ENCODE data around the gene XYLT1.

GRCh38 chr16:17445421-17445820, 25.3 kb downstream of the XYLT1 start:
- TF ChIP-seq ZFP30 (CRISPR knock-in tag; IDR thresholded peaks at IDR 0.05): no peak
- TF ChIP-seq CREB5 (CRISPR knock-in tag; IDR thresholded peaks at IDR 0.05; ENCODE audit: low read depth): no peak
- no peak for TF ChIP-seq CSDC2 (CRISPR knock-in tag; IDR thresholded peaks at IDR 0.05)
- no peak for TF ChIP-seq TSHZ2 (CRISPR knock-in tag; IDR thresholded peaks at IDR 0.05)
- TF ChIP-seq ZNF8 (CRISPR knock-in tag; IDR thresholded peaks at IDR 0.05): no peak
- no peak for TF ChIP-seq PPARA (CRISPR knock-in tag; IDR thresholded peaks at IDR 0.05; ENCODE audit: borderline replicate concordance)
- TF ChIP-seq ARNTL (CRISPR knock-in tag; IDR thresholded peaks at IDR 0.05; ENCODE audit: borderline replicate concordance, low read depth): no peak
- TF ChIP-seq ZNF70 (CRISPR knock-in tag; IDR thresholded peaks at IDR 0.05): no peak
